Activated T-cell treated with anti-CD3 and anti-CD28 coated beads for 24 hours (primary cell): ENCODE results near the gene SLC8B1.
A peak's percentile ranks its signal among the peaks of the same experiment; 100 is the strongest.

Experiments
- DNase-seq: peaks from one replicate; pipeline ENCODE4 v3.0.0-alpha.2; 2020; ENCODE audit warnings: low read depth

The SLC8B1 gene

DNA sequence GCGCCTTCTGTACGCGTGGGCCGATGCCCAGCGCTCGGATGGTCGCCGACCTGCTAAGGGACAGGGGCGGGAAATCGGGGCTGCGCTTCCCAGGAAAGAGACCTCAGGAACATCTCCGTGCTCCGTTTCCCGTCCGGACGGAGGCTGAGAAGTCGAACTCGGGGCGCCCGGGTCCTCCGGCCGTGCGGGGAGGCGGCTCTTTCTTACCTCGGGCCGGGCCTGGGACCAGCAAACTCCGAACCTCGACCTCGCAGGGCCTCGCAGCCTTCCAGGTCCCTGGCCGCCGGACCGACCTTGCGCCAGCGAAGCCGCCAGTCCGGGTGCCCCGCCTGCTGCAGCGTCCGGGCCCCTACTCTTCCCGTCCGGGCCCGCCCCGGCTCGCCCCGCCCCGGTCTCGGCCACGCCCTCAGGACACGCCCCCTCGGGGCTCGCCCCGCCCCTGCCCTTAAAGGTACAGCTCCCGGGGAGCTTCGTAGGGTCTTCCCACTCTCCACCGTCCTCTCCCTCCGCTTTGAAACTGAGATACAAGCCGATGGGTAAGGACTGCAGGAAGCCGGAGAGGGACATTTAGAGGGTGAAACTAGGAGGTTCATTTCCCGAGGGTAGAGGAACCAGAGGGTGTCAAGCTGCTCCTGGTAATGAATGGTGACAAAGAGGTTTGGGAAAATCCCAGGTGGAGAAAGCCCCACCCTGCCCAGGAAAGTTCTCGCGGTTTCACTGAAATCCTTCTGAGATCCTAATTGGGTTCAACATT lies at the start of gene SLC8B1:
Gene SLC8B1, minus strand, starts transcription at position 324 of the 754 bp plus-strand sequence. CDS start 2,231 bp downstream, outside the sequence.
- peak; percentile 87 for DNase-seq

DNA sequence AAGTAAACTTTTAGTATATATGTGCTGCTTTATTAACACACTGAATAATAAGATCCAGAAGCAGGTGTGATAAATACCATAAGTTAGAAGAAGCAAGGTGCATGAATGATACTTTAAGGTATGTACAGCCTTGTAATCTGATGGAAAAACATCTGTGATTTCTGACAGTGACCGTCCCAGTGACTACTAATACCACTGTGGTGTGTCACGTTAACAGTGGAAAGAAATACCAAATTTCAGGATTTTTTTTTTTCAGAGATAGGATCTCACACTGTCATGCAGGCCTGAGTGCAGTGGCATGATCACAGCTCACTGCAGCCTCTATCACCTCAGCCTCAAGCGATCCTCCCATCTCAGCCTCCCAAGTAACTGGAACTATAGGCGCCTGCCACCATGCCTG lies 47.3 kb upstream of the SLC8B1 start:
- no peak for DNase-seq

DNA sequence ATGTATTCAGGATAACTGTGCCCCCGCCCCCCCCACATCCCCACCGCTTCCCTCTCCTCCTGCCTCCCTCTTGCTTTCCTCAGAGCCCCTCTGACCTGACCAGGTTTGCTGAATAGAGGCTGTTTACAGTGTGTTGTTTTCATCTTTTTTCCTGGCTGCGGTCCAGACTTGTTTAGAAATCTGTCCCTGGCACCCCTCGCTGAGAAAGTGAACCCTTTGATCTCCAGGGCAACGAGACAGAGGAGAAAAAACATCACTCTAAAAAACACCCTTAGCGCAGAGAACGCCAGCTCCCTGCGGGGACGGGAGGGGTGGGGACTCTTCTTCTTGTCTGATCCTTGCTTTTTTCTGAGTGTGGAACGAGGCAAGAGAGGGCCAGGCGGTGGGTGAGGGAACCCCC lies 46.3 kb upstream of the SLC8B1 start:
- no peak for DNase-seq

DNA sequence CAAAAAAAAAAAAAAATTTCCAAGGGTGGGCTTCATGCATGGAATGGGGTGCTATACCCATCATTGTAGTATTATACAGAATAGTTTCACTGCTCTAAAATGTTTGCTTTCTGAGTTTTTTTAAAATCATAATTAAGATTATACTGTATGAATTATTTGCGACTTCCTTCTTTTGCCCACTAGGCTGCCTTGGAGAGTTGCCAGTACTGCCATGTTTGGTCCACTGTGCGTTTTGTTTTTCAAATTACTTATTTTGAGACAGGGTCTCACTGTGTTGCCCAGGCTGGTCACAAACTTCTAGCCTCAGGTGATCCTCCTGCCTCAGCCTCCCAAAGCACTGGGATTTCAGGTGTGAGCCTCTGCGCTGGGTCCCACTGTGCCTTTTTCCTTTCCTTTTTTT lies 43.4 kb upstream of the SLC8B1 start:
- no peak for DNase-seq

DNA sequence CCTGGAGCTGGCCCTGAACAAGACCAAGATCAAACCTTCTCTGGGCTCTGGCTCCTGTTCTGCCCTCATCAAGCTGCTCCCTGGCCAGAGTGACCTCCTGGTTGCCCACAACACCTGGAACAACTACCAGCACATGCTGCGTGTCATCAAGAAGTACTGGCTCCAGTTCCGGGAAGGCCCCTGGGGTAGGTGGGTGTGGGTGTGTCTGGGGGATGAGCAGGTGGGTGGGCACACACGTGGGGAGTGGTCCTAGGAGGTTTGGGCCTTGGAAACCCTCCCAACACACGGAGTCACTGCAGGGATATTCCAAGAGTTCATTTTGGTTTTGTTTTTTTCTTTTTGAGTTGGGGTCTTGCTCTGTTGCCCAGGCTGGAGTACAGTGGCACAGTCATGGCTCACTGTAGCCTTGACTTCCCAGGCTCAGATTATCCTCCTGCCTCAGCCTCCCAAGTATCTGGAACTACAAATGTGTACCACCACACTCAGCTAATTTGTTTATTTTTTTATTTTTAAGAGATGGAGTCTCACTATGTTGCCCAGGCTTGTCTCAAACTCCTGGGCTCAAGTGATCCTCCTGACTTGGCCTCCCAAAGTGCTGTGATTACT lies 40.0 kb upstream of the SLC8B1 start:
- DNase-seq: no peak

DNA sequence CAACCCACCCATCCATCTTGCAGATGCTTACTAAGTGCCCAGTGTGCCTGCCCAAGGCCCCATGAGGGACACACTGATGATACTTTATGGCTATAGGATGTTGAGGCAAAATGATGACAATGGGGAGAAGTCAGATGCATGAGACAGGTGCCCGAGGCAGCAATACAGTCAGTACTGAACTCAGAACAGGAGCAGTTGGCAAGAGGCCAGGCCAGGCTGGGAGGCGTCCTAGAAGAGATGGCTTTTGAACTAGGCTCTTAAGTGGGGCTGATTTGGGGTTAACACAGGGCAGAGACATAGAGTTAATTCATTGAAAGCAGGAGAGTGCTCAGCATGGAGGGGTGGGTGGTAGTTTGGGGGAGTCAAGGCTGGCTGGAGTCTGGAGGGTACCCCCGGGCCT lies 39.1 kb upstream of the SLC8B1 start:
- no peak for DNase-seq

DNA sequence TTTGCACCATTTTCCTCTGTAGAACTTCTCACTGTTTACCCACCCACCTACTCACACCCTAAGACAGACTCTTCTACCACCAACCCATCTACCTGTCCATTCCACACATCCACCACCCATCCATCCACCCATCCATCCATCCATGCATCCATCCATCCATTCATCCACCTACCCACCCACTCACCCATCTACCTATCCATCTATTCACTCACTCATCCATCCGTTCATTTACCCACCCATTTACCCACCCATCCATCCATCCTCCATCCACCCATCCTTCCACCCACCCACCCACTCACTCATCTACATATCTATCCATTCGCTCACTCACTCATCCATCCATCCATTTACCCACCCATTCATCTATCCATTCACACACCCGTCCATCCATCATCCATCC lies 38.5 kb upstream of the SLC8B1 start:
- DNase-seq: no peak

DNA sequence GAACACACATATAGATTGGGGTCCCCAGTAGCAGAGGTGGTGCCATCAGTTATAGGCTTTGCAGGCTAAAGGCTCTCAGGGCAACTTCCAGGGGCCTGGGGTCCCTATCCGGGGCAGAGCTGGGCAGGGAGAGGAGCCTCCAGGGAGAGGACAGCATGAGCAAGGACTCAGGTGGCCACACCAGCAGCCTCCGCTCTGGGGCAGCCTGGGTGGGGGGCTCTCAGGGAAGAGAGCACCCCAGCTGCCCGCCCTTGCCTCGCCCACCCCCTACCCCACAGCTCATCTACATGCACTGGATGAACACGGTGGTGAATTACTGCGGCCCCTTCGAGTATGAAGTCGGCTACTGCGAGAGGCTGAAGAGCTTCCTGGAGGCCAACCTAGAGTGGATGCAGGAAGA lies 37.5 kb upstream of the SLC8B1 start:
- DNase-seq: no peak

DNA sequence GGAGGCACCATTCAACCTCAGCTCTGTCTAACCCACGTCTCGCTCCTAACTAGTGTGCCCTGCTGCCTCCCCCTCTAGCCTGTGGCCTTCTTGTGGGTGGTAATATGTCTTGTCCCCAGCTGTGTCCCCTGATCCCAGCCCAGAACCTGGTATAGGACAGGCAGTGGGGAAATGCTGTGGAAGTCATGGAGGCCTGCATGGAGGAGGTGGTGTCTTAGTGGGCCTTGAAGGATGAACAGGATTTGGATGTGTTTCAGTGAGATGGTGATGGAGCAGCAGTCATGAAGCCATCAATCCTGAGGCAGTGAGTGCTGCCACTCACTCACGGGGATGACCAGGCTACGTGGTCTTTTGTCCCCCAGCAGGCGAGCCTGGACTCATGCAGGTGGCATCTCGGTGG lies 36.9 kb upstream of the SLC8B1 start:
- no peak for DNase-seq

DNA sequence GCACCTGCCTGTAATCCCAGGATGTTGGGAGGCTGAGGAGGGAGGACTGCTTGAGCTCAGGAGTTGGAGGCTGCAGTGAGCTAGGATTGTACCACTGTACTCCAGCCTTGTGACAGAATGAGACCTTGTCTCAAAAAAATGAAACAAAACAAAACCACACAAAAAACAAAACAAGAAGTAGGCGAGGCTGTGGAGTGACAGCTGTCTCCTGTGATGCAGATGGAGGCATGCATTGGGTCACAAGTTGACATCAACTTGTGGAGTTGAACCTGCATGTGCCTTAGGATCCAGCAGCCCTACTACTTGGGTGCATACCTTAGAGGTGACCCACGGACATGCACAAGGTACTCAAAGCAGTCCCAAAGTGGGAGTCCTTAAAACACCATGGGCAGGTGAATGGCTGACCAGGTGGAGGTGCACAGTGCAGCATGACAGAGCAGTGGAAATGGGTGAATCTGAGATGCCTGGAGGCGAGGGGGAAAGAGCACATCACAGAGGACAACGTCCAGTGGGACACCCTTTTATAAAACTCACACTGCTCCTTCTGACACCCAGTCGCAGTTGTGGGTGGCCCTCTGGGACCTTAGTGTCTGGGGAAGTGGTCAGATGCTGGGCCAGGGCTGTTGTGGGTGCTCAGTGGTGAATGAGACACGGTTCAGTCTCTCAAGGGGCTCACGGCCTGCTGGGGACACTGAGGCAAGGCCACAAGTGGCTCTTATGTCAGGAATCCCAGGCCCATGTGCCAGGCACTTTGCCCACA lies 36.2 kb upstream of the SLC8B1 start:
- DNase-seq: no peak

DNA sequence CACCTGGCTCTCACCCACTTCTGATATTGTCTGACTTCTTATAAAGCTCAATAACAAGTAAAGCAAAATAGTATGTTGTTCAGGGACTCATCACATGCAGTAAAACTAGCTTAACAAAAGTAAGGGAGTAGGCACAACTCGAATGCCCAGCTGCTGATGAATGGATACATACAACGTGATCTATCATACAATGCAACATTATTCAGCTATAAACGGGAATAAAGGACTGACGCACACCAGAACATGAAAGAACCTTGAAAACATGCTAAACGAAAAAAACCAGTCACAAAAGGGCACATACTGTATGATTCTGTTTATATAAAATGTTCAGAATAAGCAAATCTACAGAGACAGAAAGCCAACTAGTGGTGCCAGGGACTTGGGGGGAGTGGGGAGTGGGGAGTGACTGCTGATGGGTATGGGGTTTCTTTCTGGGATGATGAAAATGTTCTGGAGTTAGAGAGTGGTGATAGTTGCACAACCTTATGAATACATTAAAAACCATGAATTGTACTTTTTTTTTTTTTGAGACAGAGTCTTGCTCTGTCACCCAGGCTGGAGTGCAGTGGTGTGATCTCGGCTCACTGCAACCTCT lies 34.6 kb upstream of the SLC8B1 start:
- DNase-seq: no peak

DNA sequence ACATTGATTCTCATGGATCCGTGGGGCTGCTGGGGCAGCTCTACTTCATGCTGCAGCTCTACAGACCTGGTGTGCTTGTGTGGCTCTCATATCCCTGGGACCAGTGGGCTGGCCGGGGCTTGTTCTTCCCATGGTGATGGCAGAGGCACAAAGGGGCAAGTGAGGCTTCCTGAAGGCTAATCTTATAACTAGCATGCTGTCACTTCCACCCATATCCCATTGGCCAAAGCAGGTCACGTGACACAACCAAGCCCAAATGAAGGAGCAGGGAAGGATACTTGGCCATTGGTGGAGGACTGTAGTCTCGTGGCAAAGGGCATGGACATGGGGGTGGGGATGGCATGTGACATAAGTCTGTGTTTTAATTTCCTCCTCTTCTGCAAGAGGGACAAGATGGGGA lies 33.4 kb upstream of the SLC8B1 start:
- DNase-seq: no peak

DNA sequence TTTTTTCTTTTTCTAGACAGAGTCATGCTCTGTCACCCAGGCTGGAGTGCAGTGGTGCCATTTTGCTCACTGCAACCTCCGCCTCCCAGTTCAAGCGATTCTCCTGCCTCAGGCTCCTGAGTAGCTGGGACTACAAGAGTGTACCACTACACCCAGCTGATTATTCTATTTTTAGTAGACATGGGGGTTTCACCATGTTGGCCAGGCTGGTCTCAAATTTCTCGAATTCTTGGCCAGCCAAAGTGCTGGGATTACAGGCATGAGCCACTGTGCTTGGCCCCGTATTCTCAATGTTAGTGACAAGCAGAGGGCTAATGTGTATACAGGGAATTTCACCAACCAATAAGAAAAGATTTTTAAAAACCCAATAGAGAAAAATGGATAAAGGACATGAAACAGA lies 31.9 kb upstream of the SLC8B1 start:
- no peak for DNase-seq

DNA sequence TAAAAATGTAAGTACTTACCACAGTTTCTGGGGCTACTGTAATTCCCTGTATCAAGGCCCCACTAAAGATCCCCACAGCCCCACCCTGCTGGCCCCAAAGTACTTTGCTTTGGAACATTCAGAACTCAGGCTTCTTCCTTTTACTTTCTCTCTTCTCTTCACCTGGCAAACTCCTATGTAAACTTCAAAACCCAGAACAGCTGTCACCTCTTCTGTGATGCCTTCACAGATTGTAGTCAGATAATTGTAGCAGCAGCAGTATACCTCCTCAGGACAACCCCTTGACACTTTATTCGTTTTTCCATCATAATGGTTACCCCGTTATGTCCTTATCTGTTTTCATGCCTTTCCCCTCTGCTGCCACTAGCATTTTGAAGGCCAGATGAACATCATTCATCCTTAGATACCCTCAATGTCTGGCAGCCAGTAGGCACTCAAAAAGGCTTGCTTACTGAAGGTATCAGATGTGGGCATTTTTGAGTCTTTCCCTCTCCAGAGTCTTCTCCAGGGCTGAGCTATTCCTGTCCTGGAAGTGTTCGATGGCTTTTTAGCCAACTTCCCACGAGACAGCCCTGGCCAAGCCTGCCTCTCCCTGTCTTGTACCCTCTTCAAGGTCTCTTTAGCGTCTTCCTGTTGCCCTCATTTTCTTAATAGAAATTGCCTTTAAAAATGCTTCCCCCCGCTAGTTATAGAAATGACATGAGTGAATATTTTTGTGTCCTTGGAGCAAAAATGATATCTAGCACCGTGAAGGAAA lies 30.9 kb upstream of the SLC8B1 start:
- DNase-seq: no peak

DNA sequence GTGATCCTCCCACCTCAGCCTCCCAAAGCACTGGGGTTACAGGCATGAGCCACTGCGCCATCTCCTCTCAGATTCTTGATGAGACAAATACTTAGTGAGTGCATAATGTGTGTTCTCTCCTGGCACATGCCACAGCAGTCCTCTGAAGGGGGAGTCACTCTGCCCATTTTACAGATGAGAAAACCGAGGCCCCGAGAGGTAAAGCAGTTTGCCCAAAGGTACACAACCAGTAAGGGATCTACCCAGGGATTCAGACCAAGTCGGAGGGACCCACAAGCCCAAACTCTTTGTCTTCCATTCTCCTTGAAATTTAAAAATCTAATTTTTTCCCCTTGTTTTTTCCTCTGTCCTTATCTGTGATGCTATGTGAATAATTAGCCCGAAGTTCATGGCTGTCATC lies 29.8 kb upstream of the SLC8B1 start:
- DNase-seq: no peak

DNA sequence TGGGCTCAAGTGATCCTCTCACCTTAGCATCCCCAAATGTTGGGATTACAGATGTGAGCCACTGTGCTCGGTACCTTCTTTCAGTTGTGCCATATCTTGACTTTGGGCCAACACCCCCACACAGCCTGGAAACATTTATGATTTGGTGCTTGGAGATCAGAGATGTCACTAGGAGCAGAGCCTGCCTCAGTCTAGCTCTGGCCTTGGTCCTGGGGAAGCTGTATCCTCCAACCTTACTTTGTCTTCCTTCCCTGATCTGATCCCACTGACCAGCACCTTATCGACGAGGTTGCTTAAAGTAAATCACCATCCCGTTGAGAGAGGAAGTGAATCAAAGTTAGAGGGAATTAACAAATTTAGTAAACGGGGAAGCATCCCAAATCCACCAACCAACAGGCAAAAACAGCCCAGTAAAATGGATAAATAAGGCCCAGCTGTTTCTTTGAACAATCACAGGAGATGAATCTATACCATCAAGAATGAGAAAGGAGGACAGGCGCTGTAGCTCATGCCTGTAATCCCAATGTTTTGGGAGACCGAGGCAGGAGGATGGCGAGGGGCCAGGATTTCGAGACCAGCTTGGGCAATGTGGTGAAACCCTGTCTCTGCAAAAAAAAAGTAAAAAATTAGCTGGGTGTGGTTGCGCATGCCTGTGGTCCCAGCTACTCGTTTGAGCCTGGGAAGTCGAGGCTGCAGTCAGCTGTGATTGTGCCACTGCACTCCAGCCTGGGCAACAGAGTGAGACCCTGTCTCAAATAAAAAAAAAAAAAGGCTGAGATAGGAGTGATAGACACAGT lies 26.9 kb upstream of the SLC8B1 start:
- no peak for DNase-seq

DNA sequence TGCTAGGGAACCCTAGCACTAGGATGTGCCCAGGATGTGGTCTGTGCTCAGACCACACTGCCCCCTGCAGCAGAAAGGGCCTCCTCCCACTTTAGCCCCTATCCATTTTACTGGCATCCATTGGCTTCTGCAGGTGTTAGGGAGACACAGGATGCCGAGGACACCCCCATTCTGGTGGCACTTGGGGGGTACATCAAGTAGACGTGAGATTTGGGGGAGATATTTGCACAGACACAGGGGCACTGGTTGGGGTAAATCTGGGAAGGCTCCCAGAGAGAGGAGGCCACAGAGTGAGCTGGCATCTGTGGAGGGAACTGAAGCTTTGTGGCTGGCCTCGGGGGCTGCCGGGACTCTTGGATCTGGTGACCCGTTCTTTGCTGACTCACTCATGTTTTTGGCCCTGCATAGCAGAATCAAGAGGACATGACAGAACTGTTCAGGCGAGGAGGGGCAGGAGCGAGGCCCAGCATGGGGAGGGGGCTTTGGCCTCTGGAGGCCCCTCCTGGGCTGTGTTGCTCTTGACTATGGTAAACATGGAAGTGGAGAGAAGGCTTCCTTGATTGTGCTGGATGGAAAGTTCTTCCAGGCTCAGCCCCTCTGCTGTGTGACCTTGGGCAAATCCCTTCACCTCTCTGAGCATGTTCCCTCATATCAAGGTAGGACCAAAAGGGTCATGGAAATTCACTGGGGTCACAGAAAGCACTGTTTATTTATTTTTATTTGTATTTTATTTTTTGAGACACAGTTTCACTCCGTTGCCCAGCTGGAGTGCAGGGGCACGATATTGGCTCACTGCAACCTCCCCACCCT lies 25.2 kb upstream of the SLC8B1 start:
- no peak for DNase-seq

DNA sequence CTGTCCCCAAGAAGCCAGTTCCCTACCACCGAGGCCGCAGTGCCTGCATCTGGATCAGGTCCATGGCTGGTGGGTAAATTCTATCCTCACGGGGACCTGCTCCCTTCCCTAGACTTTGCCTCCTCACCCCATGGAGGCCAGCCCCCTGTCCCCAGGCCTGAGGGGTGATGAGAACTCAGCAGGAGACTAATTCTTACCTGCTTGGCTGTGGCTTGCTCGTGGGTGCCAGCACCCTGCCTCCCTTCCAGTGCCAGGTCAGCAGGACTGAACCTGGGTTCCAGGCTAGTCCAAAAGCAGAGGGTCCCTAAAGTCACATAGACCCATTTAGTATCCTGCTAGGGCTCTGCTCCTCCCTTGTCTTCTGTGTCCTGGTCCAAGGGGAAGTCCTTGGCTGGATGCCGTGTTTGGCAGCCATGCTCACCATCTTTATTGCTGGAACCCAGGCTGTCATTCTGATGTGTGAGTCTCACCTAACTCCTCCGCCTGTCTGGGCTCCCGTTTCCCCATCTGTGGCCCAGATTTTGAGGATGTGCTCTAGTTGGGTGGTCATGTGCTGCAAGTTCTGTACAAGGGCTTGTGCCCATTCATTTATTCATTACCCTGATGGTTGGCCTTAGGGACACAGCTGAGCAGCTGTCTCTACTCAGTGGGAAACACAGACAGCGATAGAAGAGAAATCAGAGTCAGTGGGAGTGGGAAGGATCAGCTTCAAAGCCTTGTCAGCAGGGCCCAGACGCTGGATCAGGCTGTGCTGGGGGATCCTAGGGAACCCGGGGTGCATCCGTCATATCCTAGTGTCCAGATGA lies 24.4 kb upstream of the SLC8B1 start:
- DNase-seq: no peak

DNA sequence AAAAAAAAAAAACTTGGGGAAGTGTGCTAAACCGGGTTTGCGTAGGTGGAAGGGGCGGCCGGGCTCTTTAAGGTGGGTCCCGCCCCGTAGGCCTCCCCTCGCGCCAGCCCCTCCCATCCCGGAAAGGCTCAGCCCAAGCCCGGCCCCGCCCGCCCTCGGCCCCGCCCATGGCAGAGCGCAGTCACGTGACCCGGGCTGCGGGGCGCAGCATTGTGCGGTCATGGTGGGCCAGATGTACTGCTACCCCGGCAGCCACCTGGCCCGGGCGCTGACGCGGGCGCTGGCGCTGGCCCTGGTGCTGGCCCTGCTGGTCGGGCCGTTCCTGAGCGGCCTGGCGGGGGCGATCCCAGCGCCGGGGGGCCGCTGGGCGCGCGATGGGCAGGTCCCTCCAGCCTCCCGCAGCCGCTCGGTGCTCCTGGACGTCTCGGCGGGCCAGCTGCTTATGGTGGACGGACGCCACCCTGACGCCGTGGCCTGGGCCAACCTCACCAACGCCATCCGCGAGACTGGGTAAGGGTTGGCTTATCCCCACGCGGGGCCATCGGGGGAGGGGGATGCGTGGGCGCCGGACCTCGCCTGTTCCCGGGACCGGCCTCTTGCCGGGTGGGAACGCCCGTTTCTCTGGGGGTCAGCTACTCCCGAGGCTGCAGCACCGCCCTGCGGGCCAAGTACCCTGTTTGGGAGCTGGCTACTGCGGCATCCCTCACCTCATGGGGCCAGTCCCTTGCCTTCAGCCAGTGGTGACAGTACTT lies 23.6 kb upstream of the SLC8B1 start, which contains the start of gene PLBD2:
Gene PLBD2, plus strand, starts transcription at position 207 of the 752 bp plus-strand sequence. Its CDS starts 14 bp downstream, at position 221.
- peak; percentile 92 for DNase-seq
